Measurements from ENCODE around the gene OLFML2A.

The OLFML2A gene

GRCh38 chr9:124800306-124801259 is 23.6 kb downstream of the OLFML2A start:
- DNase-seq: no peak

- DNase-seq: no peak
These were observed 24.4 kb downstream of the OLFML2A start for GRCh38 chr9:124801356-124801755.

GRCh38 chr9:124802426-124802825 is 25.5 kb downstream of the OLFML2A start:
- no peak for DNase-seq

GRCh38 chr9:124803911-124804310 is 27.0 kb downstream of the OLFML2A start:
- no peak for DNase-seq

- DNase-seq: no peak
These were observed 28.3 kb downstream of the OLFML2A start for GRCh38 chr9:124805186-124805585.

- no peak for DNase-seq
These were observed 31.5 kb downstream of the OLFML2A start for GRCh38 chr9:124808246-124808956.

- DNase-seq: no peak
These were observed 32.3 kb downstream of the OLFML2A start for GRCh38 chr9:124809211-124809610.

- DNase-seq: no peak
These were observed 33.0 kb downstream of the OLFML2A start for GRCh38 chr9:124809741-124810500.

- DNase-seq: no peak
These were observed 33.9 kb downstream of the OLFML2A start for GRCh38 chr9:124810663-124811355.

GRCh38 chr9:124812441-124812876 is 35.5 kb downstream of the OLFML2A start:
- DNase-seq: no peak

- DNase-seq: no peak
These were observed 36.1 kb downstream of the OLFML2A start for GRCh38 chr9:124813041-124813440.

GRCh38 chr9:124813501-124814163 is 36.7 kb downstream of the OLFML2A start:
- DNase-seq: no peak

- no peak for DNase-seq
These were observed 37.2 kb downstream of the OLFML2A start for GRCh38 chr9:124814164-124814535.

- no peak for DNase-seq
These were observed 38.7 kb downstream of the OLFML2A start for GRCh38 chr9:124815601-124816000.

GRCh38 chr9:124818431-124819281 is 41.7 kb downstream of the OLFML2A start:
- peak in 1 of 2 experiments; percentile 41 for DNase-seq

- no peak for DNase-seq
These were observed 44.0 kb downstream of the OLFML2A start for GRCh38 chr9:124820698-124821623.

GRCh38 chr9:124828489-124829333 is 51.8 kb downstream of the OLFML2A start:
- no peak for DNase-seq

GRCh38 chr9:124829334-124829669 is 52.4 kb downstream of the OLFML2A start:
- no peak for DNase-seq

GRCh38 chr9:124830593-124830992 is 53.7 kb downstream of the OLFML2A start:
- DNase-seq: no peak

All from SHP77 (cell line).